HEK293 (cell line): ENCODE results near the gene INCA1.

ENCODE experiments used
- CTCF ChIA-PET: fragments of 350-600 bp; formaldehyde crosslinking; extraction: SDS; loops from one replicate; lab custom pipeline; 2021; ENCODE audit warnings: antibody characterized with exemption; lab: Yijun Ruan, JAX
- POLR2A ChIA-PET: fragments of 300-600 bp; formaldehyde crosslinking; extraction: SDS; loops from one replicate; lab custom pipeline; 2020; ENCODE audit warnings: antibody characterized with exemption, inconsistent platforms; lab: Yijun Ruan, JAX
- H3K27ac ChIP-seq: fragments of 200-500 bp; sonication (Bioruptor generic); 2 replicates; pipeline ENCODE4 v1.5.1; 2014; ENCODE audit warnings: low read depth, low read length, control low read depth, inconsistent platforms; ENCODE audit errors: extremely low read depth
- H3K36me3 ChIP-seq, 2 experiments: fragments of 200-500 bp in 1 of 2; sonication (Bioruptor generic) in 1 of 2; 1 replicate in 1 of 2; 2 replicates in 1 of 2; pipeline ENCODE4 v1.5.1; 2014 to 2017; ENCODE audit warnings: inconsistent platforms in 2 of 2, low read length in 2 of 2; ENCODE audit not compliant: control insufficient read depth in 2 of 2, insufficient read depth in 1 of 2
- H3K4me1 ChIP-seq: fragments of 200-500 bp; sonication (Bioruptor generic); 2 replicates; pipeline ENCODE4 v1.5.1; 2014; ENCODE audit warnings: mild to moderate bottlenecking, low read length, inconsistent platforms; ENCODE audit not compliant: control insufficient read depth, insufficient read depth
- H3K4me3 ChIP-seq: 2 replicates; pipeline ENCODE4 v1.5.1; 2011; ENCODE audit warnings: low read depth, mild to moderate bottlenecking, control low read depth, low read length, moderate library complexity
- H3K9me3 ChIP-seq: fragments of 200-500 bp; sonication (Bioruptor generic); 2 replicates; pipeline ENCODE4 v1.5.1; 2014; ENCODE audit warnings: low read depth, low read length, inconsistent platforms; ENCODE audit not compliant: control insufficient read depth, insufficient read depth
- GLIS2 ChIP-seq: fragments of 450-650 bp; formaldehyde crosslinking; IDR thresholded peaks from 2 replicates; pipeline ENCODE4 v1.5.1; 2016; ENCODE audit warnings: missing biosample characterization, missing genetic modification characterization
- IKZF3 ChIP-seq: fragments of 450-650 bp; IDR thresholded peaks from 2 replicates; pipeline ENCODE4 v1.5.0; 2018; ENCODE audit warnings: missing biosample characterization, mild to moderate bottlenecking, missing genetic modification characterization, moderate library complexity
- PATZ1 ChIP-seq: fragments of 450-650 bp; formaldehyde crosslinking; IDR thresholded peaks from 2 replicates; pipeline ENCODE4 v1.5.1; 2016; ENCODE audit warnings: missing biosample characterization, missing genetic modification characterization
- PBX3 ChIP-seq: sonication (generic); formaldehyde crosslinking; IDR thresholded peaks from 2 replicates; pipeline ENCODE4 v1.8.1; 2022; ENCODE audit warnings: mild to moderate bottlenecking, moderate library complexity, missing genetic modification reagents
- PRDM1 ChIP-seq: fragments of 450-650 bp; formaldehyde crosslinking; IDR thresholded peaks from 2 replicates; pipeline ENCODE4; 2016; ENCODE audit warnings: missing biosample characterization, missing genetic modification characterization
- SP7 ChIP-seq: fragments of 450-650 bp; formaldehyde crosslinking; IDR thresholded peaks from 2 replicates; pipeline ENCODE4 v1.5.1; 2016; ENCODE audit warnings: missing biosample characterization, missing genetic modification characterization
- ZBTB11 ChIP-seq: fragments of 450-650 bp; formaldehyde crosslinking; conservative IDR thresholded peaks from 2 replicates; pipeline ENCODE4 v1.5.1; 2016; ENCODE audit warnings: low read depth, missing biosample characterization, missing genetic modification characterization
- ZIC2 ChIP-seq: fragments of 450-650 bp; formaldehyde crosslinking; IDR thresholded peaks from 2 replicates; pipeline ENCODE4 v1.5.1; 2016; ENCODE audit warnings: missing biosample characterization, missing genetic modification characterization
- ZNF10 ChIP-seq: fragments of 450-650 bp; formaldehyde crosslinking; IDR thresholded peaks from 2 replicates; pipeline ENCODE4 v1.5.1; 2017; ENCODE audit warnings: missing biosample characterization, missing genetic modification characterization
- ZNF202 ChIP-seq: fragments of 450-650 bp; formaldehyde crosslinking; IDR thresholded peaks from 2 replicates; pipeline ENCODE4 v1.5.1; 2016; ENCODE audit warnings: missing biosample characterization, missing genetic modification characterization, borderline replicate concordance
- ZNF335 ChIP-seq: fragments of 450-650 bp; formaldehyde crosslinking; conservative IDR thresholded peaks from 2 replicates; pipeline ENCODE4 v1.5.1; 2016; ENCODE audit warnings: missing biosample characterization, missing genetic modification characterization
- ZNF366 ChIP-seq: fragments of 450-650 bp; formaldehyde crosslinking; conservative IDR thresholded peaks from 2 replicates; pipeline ENCODE4 v1.5.1; 2016; ENCODE audit warnings: missing biosample characterization, missing genetic modification characterization
- ZNF394 ChIP-seq: fragments of 450-650 bp; formaldehyde crosslinking; IDR thresholded peaks from 2 replicates; pipeline ENCODE4 v1.5.1; 2016; ENCODE audit warnings: missing biosample characterization, missing genetic modification characterization, mild to moderate bottlenecking, moderate library complexity, borderline replicate concordance
- ZNF473 ChIP-seq: fragments of 450-650 bp; formaldehyde crosslinking; IDR thresholded peaks from 2 replicates; pipeline ENCODE4 v1.5.1; 2017; ENCODE audit warnings: missing biosample characterization, missing genetic modification characterization
- ZNF501 ChIP-seq: fragments of 450-650 bp; formaldehyde crosslinking; IDR thresholded peaks from 2 replicates; pipeline ENCODE4 v1.5.1; 2016; ENCODE audit warnings: missing biosample characterization, missing genetic modification characterization
- ZNF558 ChIP-seq: fragments of 450-650 bp; formaldehyde crosslinking; IDR thresholded peaks from 2 replicates; pipeline ENCODE4 v1.5.1; 2016; ENCODE audit warnings: missing biosample characterization, missing genetic modification characterization
- ZNF561 ChIP-seq: fragments of 450-650 bp; IDR thresholded peaks from 2 replicates; pipeline ENCODE4 v1.5.1; 2018; ENCODE audit warnings: missing biosample characterization, missing genetic modification characterization, borderline replicate concordance
- ZNF600 ChIP-seq: fragments of 450-650 bp; formaldehyde crosslinking; IDR thresholded peaks from 2 replicates; pipeline ENCODE4 v1.5.1; 2016; ENCODE audit warnings: missing biosample characterization, missing genetic modification characterization
- ZNF624 ChIP-seq: fragments of 450-650 bp; formaldehyde crosslinking; IDR thresholded peaks from 2 replicates; pipeline ENCODE4 v1.5.1; 2017; ENCODE audit warnings: missing biosample characterization, missing genetic modification characterization
- ZNF660 ChIP-seq: fragments of 450-650 bp; IDR thresholded peaks from 2 replicates; pipeline ENCODE4 v1.5.1; 2018; ENCODE audit warnings: missing biosample characterization, mild to moderate bottlenecking, missing genetic modification characterization
- ZNF768 ChIP-seq: fragments of 450-650 bp; formaldehyde crosslinking; IDR thresholded peaks from 2 replicates; pipeline ENCODE4 v1.5.1; 2018; ENCODE audit warnings: missing biosample characterization, mild to moderate bottlenecking, missing genetic modification characterization
- ZNF843 ChIP-seq: fragments of 450-650 bp; formaldehyde crosslinking; IDR thresholded peaks from 2 replicates; pipeline ENCODE4 v1.5.1; 2016; ENCODE audit warnings: missing biosample characterization, missing genetic modification characterization
- ZSCAN4 ChIP-seq: fragments of 450-650 bp; formaldehyde crosslinking; IDR thresholded peaks from 2 replicates; pipeline ENCODE4 v1.5.1; 2017; ENCODE audit warnings: missing biosample characterization, missing genetic modification characterization
- ZSCAN5A ChIP-seq: fragments of 450-650 bp; formaldehyde crosslinking; IDR thresholded peaks from 2 replicates; pipeline ENCODE4 v1.5.1; 2016; ENCODE audit warnings: missing biosample characterization, missing genetic modification characterization

The INCA1 gene

GRCh38 chr17:4940555-4941318 lies 56.6 kb downstream of the INCA1 start:
- TF ChIP-seq ZIC2 (tag by site-specific recombination), result peak; percentile 65
- TF ChIP-seq ZNF394, result no peak
- TF ChIP-seq ZSCAN4 (tag by site-specific recombination), result no peak
- TF ChIP-seq SP7 (tag by site-specific recombination), result 0 out of 2 replicates have a peak, but pooled peaks have one; percentile 2
- no peak for TF ChIP-seq ZNF624
- no peak for TF ChIP-seq ZNF768 (tag by site-specific recombination)
- TF ChIP-seq PBX3 (CRISPR knock-in tag), result no peak
- TF ChIP-seq ZNF202 (tag by site-specific recombination), result no peak
- TF ChIP-seq GLIS2, result peak; percentile 68; the same call in 1 of the 2 replicates
- TF ChIP-seq ZNF660 (tag by site-specific recombination), result 0 out of 2 replicates have a peak, but pooled peaks have one; percentile 1
- peak; percentile 14; the same call in 1 of the 2 replicates for TF ChIP-seq ZNF501 (tag by site-specific recombination)
- peak; percentile 71 for TF ChIP-seq ZNF335 (tag by site-specific recombination)
- peak; percentile 95; the same call in 1 of the 2 replicates for TF ChIP-seq IKZF3 (tag by site-specific recombination)
- TF ChIP-seq ZNF473 (tag by site-specific recombination), result 0 out of 2 replicates have a peak, but pooled peaks have one; percentile 3
- 0 out of 2 replicates have a peak, but pooled peaks have one; percentile 28 for TF ChIP-seq ZNF561 (tag by site-specific recombination)
- no peak for TF ChIP-seq ZNF843 (tag by site-specific recombination)
- TF ChIP-seq ZNF10 (tag by site-specific recombination), result 0 out of 2 replicates have a peak, but pooled peaks have one; percentile 4
- TF ChIP-seq PATZ1 (tag by site-specific recombination), result peak; percentile 75
- TF ChIP-seq ZNF600 (tag by site-specific recombination), result peak; percentile 55; the same call in 1 of the 2 replicates
- no peak for TF ChIP-seq ZSCAN5A
- TF ChIP-seq ZNF558, result 0 out of 2 replicates have a peak, but pooled peaks have one; percentile 7
- TF ChIP-seq ZNF366 (tag by site-specific recombination), result peak; percentile 75
- peak; percentile 96 for TF ChIP-seq ZBTB11 (tag by site-specific recombination)
- TF ChIP-seq PRDM1, result peak; percentile 23; the same call in 1 of the 2 replicates
- ChIA-PET CTCF (interaction anchor here (0.6 to 3.0 kb wide), 10 partner anchors 9 to 99 kb away, joined by 3 to 20 read pairs (median 3); partner anchors contain the start of gene CHRNE), POLR2A (interaction anchor here (0.5 to 3.4 kb wide), 24 partner anchors 10 to 897 kb away, joined by 3 to 109 read pairs (median 6); partner anchors contain the start of genes CAMTA2, ENO3, INCA1 and KIF1C)
- Histone ChIP-seq H3K4me3 (peak overlapping the region; percentile 87), H3K27ac (peak overlapping the region; percentile 93), H3K9me3 (no peaks in the 10 kb centered on the region), H3K4me1 (peaks cover 13% of the 10 kb centered on the region), H3K36me3 (peaks cover 42 to 76% of the 10 kb centered on the region in 2 experiments)
